HG03066 (cell line): Measurements from ENCODE around the gene VWF.

Source experiments
- ATAC-seq: cut with Tn5 transposase; IDR thresholded peaks from one replicate; pipeline ENCODE4 v1.9.1; 2021; ENCODE audit warnings: low read depth; ENCODE audit not compliant: unreplicated experiment

VWF gene

GRCh38 chr12:6080149-6081045, 44.1 kb downstream of the VWF start:
- ATAC-seq = no peak

- ATAC-seq = no peak
These were observed 45.9 kb downstream of the VWF start for GRCh38 chr12:6078398-6079096.

GRCh38 chr12:6077692-6078083, 46.8 kb downstream of the VWF start:
- ATAC-seq = no peak

GRCh38 chr12:6076776-6077691, 47.4 kb downstream of the VWF start:
- no peak for ATAC-seq

- ATAC-seq = no peak
These were observed 48.1 kb downstream of the VWF start for GRCh38 chr12:6076346-6076745.

GRCh38 chr12:6074979-6075585, 49.4 kb downstream of the VWF start:
- no peak for ATAC-seq

- ATAC-seq = no peak
These were observed 50.0 kb downstream of the VWF start for GRCh38 chr12:6074427-6074826.

- ATAC-seq = no peak
These were observed 51.0 kb downstream of the VWF start for GRCh38 chr12:6073426-6073825.

GRCh38 chr12:6072302-6072752, 52.1 kb downstream of the VWF start:
- no peak for ATAC-seq

- ATAC-seq = no peak
These were observed 52.9 kb downstream of the VWF start for GRCh38 chr12:6071589-6071988.

GRCh38 chr12:6070472-6071257, 53.8 kb downstream of the VWF start:
- no peak for ATAC-seq

GRCh38 chr12:6069437-6070093, 54.9 kb downstream of the VWF start:
- ATAC-seq = no peak

GRCh38 chr12:6068227-6068626, 56.2 kb downstream of the VWF start:
- no peak for ATAC-seq

- ATAC-seq = no peak
These were observed 57.1 kb downstream of the VWF start for GRCh38 chr12:6067152-6067916.

GRCh38 chr12:6066651-6067050, 57.8 kb downstream of the VWF start:
- ATAC-seq = no peak

- ATAC-seq = no peak
These were observed 58.6 kb downstream of the VWF start for GRCh38 chr12:6065863-6066199.

GRCh38 chr12:6065131-6065862, 59.2 kb downstream of the VWF start:
- ATAC-seq = no peak
